Fibroblast of gingiva (primary cell): ENCODE data around the gene QRFP.

Experiments
- DNase-seq: peaks from one replicate; pipeline ENCODE4 v3.0.0-alpha.2; 2011; ENCODE audit warnings: low read depth

The QRFP gene

GRCh38 chr9:130890870-130891687 is 5.5 kb downstream of the QRFP start:
- no peak for DNase-seq

DNA sequence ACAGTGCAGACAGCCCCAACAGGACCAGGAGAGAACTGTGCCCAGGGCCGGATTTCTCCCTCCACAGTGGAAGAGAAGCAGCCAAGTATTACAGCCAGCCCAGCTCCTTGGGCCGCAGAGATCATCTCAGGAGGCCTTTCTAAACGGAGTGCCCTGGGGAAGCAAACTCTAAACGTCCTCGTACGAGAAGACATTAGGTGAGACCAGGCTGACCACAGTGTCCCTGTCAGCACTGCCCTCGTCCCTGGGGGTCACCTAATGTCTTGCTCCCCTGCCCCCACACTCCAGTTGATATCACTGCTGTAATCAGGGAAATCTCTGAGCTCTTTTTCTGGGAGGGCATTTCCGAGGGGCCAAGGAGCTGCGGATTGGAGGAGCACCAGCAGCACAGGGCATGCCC is 6.5 kb downstream of the QRFP start:
- no peak for DNase-seq

DNA sequence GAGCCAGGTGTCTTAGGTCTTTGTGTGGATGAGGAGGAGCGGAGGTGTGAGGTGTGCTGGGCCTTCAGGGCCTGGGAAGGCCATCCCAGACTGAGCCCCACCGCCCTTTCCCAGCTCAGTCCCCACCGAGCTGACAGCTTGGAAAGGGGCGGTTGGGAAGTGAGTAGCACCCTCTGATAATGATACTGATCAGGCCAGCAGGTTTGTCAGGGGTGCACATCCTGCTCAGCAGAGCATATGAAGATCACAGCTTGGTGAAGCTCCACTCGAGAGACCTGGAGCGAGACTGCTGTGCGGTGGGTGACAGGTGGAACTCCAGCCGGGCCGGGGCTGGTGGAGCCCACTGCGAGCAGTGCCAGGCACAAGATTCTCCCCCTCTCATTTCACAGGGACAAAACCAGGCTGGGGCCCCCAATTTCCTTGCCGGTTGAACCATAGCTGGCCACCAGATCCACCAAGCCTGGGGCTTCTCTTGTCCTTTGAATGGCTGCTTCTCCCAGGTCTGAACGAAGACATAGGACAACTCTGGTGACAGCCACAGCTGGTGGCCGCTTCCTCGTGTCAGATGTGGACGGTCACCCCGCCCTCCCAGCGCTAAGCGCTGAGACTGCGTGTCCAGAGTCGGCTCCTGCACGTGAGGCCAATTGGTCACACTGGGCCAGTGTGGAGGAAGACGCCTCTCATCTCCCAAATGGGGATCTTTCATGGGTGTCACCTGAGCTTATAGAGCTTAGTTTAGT is 8.3 kb downstream of the QRFP start:
- no peak for DNase-seq

- DNase-seq = no peak
These were observed 9.0 kb downstream of the QRFP start for GRCh38 chr9:130887494-130888144.

DNA sequence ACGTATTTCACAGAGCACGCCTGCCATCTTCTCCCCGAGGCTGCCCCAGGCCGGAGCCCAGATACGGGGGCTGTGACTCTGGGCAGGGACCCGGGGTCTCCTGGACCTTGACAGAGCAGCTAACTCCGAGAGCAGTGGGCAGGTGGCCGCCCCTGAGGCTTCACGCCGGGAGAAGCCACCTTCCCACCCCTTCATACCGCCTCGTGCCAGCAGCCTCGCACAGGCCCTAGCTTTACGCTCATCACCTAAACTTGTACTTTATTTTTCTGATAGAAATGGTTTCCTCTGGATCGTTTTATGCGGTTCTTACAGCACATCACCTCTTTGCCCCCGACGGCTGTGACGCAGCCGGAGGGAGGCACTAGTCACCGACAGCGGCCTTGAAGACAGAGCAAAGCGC is 9.6 kb downstream of the QRFP start:
- DNase-seq = no peak

- no peak for DNase-seq
These were observed 10.9 kb downstream of the QRFP start for GRCh38 chr9:130885484-130886375.

GRCh38 chr9:130884542-130885483 is 11.8 kb downstream of the QRFP start:
- DNase-seq = no peak

DNA sequence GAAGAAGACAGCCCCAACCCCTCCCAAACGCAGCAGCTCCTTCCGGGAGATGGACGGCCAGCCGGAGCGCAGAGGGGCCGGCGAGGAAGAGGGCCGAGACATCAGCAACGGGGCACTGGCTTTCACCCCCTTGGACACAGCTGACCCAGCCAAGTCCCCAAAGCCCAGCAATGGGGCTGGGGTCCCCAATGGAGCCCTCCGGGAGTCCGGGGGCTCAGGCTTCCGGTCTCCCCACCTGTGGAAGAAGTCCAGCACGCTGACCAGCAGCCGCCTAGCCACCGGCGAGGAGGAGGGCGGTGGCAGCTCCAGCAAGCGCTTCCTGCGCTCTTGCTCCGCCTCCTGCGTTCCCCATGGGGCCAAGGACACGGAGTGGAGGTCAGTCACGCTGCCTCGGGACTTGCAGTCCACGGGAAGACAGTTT is 12.5 kb downstream of the QRFP start:
- DNase-seq = no peak

GRCh38 chr9:130883479-130883878 is 13.1 kb downstream of the QRFP start:
- DNase-seq = no peak

- DNase-seq = no peak
These were observed 13.9 kb downstream of the QRFP start for GRCh38 chr9:130882696-130883225.

DNA sequence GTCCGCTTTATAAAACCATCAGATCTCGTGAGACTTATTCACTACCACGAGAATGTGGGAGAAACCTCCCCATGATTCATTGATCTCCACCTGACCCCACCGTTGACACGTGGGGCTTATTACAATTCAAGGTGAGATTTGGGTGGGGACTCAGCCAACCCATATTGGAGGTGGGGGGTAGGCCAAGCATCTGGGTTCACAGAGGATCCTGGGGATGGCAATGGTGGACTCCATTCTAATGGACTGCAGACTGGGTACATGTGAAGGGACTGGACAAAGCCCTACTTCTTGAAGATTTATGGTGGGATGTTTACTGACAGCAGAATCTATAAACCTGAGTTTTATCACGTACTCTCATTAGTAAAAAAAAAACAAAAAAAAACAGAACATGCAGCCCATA is 15.1 kb downstream of the QRFP start:
- DNase-seq = no peak

GRCh38 chr9:130880599-130881220 is 15.9 kb downstream of the QRFP start:
- no peak for DNase-seq

DNA sequence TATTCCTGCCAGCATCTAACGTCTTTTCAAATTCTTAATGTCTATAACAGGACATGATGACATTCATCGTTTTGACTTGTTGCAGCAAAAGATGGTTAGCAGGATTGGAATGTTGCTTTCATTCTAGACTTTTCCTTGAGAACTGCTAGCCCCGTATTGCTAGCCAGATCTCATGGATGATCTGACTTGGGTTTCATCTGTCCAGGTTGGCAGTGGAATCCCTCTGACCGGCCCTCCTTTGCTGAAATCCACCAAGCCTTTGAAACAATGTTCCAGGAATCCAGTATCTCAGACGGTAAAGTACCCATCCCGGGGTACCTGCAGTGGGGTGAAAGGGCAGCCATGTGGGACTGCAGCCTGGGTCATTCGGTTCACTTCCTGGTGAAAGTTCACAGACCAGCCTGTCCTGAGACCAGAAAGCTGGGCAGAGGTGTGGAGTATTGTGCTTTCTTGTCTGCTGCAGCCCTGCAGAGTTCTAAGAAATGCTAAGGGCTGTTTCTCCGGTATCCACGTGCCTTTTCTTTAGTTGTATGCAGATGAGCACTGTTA is 16.7 kb downstream of the QRFP start:
- no peak for DNase-seq

DNA sequence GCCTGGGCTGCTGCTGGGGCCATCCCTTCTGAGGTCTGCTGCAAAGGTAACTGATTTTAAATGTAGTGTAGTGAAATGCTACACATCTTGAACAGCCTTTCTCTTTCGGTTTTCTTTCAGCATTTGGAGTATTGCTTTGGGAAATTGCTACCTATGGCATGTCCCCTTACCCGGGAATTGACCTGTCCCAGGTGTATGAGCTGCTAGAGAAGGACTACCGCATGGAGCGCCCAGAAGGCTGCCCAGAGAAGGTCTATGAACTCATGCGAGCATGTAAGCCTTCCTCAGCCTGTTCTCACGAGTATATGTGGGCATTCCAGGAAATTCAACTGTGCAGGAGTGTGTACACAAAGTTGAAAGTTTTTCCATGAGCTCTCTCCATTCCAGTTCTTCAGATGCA is 18.3 kb downstream of the QRFP start:
- no peak for DNase-seq

DNA sequence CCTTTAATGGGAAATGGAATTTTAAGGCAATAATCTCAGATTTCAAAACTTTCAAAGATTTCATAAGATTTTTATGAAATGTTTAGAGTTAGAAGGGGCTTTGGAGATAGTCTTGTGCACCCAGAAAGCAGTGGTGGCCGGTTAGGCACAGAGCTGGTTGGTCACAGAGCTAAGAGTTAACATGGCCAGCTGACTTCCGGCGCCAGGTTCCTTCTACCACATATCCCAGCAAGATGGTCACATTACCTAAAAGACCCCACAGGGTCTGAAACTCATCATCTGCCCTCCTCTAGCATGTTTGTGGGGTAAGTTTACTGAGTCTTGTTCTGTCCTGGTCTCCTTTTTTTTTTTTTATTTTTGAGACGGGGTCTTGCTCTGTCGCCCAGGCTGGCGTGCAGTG is 19.3 kb downstream of the QRFP start:
- no peak for DNase-seq

DNA sequence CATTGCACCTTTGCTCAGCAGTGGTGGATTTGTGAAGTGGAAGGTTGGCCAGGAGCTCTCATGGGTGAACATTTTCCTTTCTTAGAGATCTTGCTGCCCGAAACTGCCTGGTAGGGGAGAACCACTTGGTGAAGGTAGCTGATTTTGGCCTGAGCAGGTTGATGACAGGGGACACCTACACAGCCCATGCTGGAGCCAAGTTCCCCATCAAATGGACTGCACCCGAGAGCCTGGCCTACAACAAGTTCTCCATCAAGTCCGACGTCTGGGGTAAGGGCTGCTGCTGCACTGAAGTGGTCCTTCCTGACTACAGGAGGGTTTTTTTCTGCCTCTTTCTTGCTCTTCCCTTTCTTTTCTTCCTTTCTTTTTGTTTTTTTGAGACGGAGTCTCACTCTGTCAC is 21.8 kb downstream of the QRFP start:
- DNase-seq = no peak

- no peak for DNase-seq
These were observed 22.6 kb downstream of the QRFP start for GRCh38 chr9:130873966-130874365.

DNA sequence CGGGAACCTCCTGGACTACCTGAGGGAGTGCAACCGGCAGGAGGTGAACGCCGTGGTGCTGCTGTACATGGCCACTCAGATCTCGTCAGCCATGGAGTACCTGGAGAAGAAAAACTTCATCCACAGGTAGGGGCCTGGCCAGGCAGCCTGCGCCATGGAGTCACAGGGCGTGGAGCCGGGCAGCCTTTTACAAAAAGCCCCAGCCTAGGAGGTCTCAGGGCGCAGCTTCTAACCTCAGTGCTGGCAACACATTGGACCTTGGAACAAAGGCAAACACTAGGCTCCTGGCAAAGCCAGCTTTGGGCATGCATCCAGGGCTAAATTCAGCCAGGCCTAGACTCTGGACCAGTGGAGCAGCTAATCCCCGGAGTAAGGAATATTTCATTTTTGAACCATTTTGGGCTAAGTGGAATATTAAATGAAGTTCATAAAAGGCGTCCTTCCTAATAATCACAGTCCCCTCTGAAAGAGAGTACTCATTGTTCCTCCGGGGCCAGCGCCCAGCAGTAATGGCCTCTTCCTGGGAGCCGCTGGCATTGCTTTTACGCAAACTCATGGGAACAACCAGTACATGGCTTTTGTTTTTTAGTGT is 23.6 kb downstream of the QRFP start:
- DNase-seq = no peak

DNA sequence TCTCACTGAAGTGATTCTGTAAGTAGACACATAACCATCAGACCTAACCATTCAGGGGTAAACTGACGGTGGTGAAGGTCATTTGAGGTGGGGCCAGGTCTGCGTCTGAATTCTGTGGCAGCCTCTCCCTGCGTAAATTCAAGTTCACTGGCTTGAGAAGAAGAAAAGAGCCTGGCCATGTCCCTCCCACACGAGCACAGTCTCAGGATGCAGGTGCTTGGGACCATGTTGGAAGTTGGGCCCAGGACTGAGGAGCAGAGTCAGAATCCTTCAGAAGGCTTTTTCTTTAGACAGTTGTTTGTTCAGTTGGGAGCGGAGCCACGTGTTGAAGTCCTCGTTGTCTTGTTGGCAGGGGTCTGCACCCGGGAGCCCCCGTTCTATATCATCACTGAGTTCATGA is 24.1 kb downstream of the QRFP start:
- no peak for DNase-seq
